CD4-positive, alpha-beta T cell treated with Interleukin-21 for 1 hour (primary cell): Measurements from ENCODE around the gene CD22.
"Not testable (repeated sequence)": the region's sequence is repeated elsewhere in the genome, so short reads cannot be mapped to it uniquely, and the experiment has no call there.

ENCODE experiments used
- DNase-seq: peaks from one replicate; pipeline ENCODE4 v3.0.0-alpha.2; 2020

Gene CD22

DNA sequence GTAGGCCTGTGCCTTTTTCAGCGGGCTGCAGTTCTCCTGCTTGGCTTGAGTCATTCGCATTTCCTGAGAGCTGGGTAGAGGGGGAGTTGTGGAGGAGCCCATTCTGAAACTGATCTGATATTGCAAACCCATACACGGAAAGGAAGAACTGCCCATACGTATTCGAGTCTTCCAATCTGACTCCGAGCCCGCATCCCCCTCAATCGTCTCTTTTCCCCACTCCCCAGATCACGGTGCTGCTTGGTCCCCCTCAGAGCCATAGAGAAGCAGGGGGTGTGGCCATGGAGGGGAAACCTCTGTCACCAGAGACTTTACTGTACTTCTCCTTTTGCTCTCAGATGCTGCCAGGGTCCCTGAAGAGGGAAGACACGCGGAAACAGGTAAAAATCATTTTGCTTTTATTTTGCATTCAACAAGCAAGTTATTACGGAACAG is at the start of gene CD22:
CD22 (plus strand) TSS at position 337 of the 435 bp plus-strand sequence. CDS start 2,854 bp downstream, outside the sequence.
- no peak for DNase-seq

DNA sequence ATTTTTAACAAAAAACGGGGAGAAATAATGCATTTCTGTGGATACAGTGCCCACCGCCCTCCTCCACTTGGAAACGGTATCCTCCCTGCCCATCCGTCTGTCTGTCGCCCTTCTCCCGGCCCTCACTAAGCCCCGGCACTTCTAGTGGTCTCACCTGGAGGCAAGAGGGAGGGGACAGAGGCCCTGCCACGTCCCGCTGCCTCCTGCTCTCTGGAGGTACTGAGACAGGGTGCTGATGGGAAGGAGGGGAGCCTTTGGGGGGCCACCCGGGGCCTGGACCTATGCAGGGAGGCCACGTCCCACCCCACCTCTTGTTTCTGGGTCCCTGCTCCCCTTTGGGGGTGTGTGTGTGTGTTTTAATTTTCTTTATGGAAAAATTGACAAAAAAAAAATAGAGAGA is 49.6 kb upstream of the CD22 start:
- no peak for DNase-seq

DNA sequence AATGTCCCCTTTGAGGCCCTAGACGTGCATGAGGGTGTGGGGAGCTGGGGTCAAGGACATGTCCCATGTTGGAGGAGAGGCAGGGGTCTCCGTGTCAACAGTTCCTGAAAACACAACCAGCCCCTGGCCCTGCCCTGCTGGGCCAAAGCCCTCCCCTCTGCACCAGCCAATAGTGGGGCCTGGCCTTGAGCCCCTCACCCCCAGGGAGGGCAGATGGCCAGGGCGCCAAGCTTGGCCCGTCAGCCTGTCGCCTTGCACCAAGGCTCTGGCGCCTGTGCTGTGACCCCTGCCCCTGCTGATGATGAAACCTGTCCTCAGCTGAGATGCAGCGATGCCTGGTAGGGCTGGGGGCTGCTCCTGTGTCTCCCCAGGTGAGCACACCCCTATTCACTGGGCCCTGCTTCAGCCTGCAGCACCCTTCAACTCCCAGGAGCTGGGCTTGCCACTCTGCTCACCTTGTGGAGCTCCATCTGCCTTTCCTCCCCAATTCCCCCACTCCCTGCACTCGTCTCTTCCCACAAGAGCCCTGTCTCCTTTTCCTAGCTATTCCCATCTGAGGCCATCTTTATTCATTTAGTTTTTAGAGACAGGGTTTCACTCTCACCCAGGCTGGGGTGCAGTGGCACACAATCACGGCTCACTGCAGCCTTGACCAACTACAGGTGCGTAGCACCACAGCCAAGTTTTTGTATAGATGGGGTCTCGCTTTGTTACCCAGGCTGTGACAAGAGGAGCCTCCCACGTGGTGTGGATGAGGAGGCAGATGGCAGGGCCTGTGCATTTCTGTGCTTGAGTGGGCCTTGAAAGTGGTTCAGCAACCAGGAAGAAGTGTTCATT is 48.8 kb upstream of the CD22 start:
- no peak for DNase-seq

DNA sequence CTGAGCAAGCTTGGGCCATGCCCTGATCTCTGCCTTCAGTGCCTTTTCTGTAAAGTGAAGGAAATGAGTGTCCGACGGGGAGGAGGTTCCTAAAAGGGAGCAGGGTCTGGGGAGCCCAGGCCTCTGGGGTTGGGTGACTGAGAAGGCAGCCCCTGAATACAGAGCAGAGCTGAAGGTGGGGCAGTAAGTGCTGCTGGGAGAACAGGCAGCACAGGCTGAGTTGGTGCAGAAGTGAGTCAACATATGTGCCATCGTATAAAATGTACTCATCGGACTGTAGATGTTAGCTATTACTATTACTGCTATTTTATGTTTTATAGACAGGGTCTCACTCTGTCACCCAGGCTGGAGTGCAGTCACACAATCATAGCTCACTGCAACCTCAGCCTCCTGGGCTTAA is 47.7 kb upstream of the CD22 start:
- no peak for DNase-seq

DNA sequence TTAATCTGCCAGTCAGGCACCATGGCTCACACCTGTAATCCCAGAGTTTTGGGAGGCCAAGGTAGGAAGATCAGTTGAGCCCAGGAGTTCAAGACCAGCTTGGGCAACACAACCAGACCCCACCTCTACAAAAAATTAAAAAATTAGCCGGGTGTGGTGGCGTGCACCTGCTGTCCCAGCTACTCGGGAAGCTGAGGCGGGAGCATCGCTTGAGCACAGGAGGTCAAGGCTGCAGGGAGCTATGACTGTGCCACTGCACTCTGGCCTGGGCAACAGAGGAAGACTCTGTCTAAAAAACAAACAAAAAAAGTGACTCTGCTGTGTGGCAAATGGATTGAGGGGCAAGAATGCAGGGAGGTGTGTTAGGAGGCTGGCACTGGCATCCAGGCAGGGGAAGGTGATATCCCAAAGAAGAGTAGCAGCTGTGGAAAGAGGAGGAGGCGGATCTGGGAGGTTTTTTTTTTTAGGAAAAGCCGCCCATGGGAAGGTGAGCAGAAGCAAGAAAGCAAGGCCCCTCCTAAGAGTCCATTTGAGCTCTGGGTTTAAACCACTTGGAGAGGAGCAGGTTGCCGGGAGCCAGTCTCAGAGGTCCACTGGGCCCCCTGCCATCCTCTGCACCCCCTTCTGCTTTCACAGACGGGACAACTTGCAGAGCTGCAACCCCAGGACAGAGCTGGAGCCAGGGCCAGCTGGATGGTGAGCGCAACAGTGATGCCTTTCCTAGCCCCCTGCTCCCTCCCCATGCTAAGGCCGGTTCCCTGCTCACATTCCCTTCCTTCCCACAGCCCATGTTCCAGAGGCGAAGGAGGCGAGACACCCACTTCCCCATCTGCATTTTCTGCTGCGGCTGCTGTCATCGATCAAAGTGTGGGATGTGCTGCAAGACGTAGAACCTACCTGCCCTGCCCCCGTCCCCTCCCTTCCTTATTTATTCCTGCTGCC is 44.6 kb upstream of the CD22 start:
- DNase-seq, result no peak

DNA sequence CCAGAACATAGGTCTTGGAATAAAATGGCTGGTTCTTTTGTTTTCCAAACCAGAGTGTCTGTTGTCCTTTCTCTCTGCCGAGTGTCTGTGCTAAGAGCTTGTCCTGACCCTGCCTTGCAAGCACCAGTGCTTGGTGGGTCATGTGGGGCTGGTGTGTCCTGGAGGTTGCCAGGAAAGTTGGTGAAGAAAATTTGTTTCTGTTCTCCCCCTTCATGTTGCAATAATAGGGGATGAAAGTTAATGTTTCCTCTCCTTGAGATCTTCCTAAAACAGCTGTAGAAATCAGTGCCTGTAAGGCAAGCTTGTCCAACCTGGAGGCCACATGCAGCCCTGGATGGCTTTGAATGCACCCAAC is 43.9 kb upstream of the CD22 start:
- DNase-seq, result no peak

DNA sequence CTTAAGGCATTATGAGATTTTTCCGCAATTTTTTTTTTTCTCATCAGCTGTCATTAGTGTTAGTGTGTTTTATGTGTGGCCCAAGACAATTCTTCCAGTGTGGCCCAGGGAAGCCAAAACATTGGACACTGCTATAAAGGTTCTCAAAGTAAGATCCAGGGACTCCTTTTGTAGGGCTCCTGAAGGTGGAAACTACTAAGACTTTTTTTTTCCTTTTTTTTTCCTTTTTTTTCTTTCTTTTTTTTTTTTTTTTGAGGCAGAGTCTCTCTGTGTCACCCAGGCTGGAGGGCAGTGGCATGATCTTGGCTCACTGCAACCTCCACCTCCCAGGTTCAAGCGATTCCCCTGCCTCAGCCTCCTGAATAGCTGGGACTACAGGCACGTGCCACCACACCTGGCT is 43.5 kb upstream of the CD22 start:
- DNase-seq, result not testable (repeated sequence)

DNA sequence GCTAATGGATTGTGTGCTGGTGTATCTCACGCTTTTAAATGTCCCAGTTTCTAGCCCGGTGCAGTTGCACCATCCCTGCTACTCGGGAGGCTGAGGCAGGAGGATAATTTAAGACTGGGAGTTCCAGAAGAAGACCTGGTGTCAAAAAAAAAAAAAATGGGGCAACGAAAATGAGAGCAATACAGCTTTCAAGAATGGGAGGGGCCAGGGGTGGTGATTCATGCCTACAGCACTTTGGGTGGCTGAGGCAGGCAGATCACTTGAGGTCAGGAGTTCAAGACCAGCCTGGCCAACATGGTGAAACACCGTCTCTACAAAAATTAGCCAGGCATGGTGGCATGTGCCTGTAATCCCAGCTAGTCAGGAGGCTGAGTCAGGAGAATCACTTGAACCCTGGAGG is 42.9 kb upstream of the CD22 start:
- not testable (repeated sequence) for DNase-seq

DNA sequence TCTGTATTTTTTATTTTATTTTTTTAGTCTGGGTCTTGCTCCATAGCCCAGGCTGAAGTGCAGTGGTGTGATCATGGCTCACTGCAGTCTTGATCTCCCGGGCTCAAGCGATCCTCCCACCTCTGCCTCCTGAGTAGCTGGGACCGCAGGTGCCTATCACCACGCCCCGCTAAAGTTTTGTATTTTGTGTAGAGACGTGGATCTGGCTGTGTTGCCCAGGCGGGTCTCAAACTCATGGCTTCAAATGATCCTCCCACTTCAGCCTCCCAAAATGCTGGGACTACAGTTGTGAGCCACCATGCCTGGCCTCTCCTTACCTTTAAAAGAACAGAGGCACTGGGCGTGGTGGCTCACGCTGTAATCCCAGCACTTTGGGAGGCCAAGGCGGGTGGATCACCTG is 41.3 kb upstream of the CD22 start:
- DNase-seq, result no peak

DNA sequence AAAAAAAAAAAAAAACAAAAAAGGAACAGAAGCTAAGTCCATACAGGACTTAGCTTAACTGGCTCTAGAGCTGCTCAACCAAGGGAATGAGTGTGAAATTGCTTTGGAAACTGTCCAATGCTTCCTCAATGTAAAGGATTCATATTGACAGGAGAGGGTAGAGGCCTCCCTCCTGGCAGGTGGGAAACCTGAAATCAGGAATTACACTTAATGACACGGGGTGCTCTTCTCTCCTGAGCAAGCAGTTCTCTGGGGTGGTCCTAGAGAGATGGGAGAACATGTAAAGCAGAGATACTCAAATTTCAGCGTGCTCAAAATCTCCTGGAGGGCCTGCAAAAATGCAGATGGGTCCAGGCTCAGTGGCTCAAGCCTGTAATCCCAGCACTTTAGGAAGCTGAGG is 40.7 kb upstream of the CD22 start:
- no peak for DNase-seq

DNA sequence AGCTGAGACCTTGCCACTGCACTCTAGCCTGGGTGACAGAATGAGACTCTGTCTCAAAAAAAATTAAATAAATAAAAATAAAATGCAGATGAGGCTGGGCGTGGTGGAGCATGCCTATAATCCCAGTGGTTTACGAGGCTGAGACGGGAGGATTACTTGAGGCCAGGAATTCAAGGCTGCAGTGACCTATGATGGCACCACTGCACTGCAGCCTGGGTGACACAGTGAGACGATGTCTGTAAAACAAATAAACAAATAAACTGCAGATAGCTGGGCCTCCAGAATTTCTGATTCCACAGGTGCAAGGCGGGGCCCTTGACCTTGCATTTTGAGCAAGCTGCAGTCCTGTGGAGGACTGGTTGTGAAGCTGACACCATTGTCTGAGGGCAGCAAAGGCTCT is 40.1 kb upstream of the CD22 start:
- no peak for DNase-seq

DNA sequence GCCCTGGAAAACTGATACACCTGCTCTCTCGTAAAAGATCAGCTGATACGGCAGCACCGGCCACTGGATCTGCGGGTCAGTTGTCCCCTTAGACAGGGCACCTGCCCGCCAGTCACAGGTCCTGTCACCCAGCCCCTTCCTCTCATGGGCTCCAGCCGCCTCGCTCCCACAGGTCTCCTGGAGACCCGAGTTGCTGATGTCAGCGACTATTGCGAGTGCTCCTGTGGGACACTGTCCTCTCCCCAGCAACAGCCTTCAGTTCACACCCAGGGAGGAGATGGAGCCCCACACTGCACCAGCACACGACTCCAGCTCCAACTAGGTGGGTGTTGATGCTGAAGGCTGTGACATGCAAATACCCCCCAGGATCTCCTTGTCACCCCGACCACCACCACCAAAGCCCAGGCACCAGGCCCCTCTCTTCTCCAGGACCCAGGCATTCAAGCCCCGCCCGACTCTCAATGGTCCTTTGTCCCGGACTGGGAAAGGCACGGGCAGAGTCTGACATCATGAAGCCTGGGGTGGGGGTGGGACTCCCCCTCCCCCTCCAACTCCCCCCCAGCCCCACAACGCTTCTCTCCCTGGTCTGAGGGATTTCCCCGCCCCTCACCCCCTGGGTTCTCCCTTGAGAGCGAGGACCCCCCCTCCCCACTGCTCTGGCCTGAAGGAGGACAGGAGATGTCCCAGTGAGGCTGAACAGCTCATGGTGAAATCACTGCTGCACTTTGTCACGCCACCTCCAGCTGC is 38.4 kb upstream of the CD22 start:
- DNase-seq, result no peak

DNA sequence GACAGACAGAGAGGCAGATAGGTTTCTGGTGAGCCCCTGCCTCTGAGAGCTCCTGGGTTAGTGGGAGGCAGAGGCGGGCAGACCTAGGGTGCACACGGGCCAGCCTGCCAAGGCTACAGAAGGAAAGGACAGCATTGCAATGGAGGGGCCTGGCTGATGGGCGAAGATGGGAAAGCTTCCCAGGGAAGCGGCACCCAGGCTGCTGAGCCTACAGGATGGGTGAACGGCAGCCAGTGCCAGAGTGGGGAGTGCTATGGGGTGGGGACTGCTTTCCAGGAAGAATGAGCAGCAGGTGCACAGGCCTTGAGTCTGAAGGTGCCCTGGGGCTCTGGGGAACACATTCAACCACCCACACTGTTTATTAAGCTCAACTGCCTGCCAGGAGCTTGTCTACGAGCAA is 37.7 kb upstream of the CD22 start:
- no peak for DNase-seq

DNA sequence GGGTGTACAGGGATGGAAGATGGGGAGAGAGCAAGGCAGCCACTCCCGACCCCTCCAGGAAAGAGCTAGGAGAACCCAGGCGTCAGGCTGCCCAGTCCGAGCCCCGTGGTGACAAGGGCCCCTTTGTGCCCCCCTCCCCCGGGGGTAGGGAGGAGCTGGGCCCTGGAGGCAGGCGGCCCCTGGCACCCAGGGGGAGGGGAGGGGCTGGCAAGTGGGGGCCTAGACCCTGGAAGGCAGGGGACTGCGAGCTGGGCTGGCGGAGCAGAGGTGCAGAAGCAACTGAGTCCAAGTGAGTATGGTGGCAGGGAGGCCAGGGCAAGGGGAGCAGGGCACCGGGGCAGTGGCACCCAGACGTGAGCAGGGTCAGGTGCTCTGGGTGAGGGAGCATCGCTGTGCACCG is 37.1 kb upstream of the CD22 start, which contains the start of gene MAG:
MAG (plus strand) TSS at position 246 of the 400 bp plus-strand sequence. CDS start 3,248 bp downstream, outside the sequence.
- no peak for DNase-seq

DNA sequence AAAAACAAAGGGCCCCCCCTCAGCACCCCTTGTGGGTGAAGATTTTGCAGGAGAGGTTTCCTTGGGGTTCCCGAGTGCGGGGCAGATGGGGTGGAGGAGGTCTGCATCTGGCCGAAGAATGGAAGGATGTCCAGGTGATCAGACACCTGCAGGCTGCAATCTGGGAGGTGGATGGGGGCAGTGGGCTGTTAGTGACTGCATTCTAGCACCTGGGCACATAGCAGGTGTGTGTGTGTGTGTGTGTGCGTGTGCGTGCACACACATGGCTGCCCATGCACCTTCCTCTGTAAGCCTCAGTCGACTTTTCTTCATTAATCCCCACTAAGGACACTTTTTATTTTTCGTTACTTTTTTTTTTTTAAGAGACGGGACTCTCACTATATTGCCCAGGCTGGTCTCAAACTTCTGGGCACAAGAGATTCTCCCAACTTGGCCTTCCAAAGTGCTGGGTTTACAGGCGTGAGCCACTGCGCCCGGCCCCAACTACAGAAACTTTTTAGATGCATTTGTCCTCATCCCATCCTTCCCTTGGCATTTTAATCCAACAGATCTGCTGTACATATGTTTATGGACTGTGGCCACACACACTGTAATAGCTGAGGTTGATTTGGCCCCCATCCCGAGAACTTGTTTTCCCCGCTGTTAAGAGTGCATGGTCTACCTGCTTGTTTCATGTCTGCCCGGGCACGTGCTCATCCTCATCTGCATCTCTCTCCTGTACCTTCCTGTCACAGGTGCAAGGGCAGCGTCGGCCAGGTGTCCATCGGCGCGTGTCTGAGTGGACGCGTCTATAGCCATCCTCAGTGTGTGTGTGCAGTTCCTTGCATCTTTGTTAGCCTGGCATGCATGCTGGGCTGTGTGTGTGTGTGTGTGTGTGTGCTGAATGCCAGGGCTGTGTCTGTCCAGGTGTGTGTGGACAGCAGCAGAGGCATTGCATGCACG is 36.3 kb upstream of the CD22 start:
- DNase-seq, result no peak

DNA sequence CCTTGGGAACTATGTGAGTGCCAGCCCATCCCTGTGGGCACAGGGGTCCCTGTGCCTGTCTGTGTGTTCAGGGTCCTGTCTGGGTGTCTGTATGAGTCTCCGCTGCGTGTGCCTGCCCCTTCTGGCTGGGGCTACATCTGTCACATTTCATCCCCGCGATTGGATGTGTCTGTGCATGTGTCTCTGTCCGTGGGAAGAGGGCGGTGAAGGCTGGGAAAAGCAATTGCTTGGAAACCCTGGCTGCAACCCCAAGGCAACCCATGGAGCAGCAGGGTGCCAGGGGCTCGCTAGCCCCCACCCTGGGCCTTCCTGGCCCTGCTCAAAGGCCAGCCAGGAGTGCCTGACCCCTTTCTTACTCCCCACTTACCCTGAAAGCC is 35.6 kb upstream of the CD22 start:
- DNase-seq, result no peak

DNA sequence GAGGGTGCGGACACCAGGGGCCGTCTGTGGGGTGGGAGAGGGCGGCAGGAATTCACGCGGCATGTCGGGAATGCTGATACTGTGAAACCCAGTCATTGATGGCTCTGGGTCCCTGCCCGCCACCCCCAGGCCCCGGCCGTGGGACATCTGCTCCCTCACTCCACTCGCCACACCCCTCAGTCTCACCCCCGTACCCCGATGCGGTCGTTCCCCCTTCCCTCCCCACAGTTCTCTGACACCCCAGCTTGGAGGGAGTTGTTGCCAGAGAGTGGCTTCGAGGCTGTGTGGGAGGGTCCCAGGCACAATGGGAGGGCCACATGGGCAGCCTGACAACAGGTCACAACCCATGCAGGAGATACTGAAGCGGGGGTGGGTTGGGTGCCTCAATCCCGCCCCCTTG is 35.2 kb upstream of the CD22 start:
- DNase-seq, result no peak

DNA sequence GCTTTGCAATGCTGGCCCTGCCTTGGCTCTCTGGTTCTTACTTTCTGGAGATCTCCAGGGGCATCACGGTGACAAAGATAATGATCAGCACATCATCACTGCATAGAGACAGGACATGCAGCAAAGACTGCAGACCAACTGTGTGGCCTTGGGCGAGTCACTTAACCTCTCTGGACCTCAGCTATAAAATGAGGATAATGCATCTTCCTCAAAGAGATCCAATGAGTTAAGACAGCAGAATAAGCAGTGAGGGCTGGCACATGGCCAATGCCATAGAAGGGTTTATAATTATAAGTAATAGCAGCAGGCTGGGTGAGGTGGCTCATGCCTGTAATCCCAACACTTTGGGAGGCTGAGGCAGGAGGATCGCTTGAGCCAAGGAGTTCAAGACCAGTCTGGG is 34.7 kb upstream of the CD22 start:
- DNase-seq, result no peak

DNA sequence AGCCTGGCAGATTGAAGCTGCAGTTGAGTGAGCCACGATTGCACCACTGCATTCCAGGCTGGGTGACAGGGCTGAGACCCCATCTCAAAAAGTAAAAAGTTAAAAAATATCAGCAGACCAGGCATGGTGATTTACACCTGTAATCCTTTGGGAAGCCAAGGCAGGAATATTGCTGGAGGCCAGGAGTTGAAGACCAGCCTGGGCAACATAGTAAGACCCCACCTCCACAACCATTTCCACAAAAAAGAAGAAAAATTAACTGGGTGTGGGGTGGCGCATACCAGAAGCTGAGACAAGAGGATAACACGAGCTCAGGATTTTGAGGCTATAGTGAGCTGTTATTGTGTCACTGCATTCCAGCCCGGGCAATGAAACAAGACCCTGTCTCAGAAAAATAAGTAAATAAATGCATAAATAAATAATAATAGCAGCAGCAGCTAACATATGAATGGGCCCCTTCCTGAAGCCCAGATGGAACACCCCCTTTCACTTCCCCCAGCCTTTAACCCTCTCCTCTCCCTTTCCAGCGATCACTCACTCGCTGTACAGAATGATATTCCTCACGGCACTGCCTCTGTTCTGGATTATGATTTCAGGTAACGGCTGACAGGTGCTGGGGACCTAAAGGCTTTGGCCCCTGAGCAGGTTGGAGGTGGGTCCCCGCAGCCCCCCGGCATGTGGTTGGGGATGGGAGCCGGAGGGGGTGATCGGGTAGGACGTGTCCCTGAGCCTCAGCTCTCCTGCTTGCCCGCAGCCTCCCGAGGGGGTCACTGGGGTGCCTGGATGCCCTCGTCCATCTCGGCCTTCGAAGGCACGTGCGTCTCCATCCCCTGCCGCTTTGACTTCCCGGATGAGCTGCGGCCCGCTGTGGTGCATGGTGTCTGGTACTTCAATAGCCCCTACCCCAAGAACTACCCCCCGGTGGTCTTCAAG is 33.9 kb upstream of the CD22 start:
- no peak for DNase-seq

DNA sequence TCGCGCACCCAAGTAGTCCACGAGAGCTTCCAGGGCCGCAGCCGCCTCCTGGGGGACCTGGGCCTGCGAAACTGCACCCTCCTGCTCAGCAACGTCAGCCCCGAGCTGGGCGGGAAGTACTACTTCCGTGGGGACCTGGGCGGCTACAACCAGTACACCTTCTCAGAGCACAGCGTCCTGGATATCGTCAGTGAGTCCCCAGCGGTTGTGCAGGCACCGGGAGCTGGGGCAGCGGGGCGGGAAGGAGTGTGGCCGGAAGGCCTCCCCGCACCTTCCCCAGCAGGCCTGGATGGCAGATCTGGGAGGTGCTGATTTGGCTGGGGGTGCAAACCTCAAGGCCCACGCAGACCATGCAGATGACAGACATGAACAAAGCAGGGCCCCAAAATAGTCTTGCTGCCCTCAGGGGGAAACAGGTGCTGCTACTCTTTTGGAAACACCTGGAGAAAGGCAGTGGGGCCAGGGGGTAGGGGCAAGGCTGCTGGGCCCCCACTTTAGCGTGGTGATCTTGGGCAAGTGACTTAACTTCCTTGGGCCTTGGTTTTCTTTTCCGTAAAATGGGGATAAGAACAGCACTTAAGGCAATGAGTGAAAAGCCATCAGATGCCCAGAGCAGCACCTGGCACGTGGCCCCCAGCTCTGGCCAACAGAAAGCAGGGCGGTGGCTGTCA is 33.1 kb upstream of the CD22 start:
- peak; percentile 20 for DNase-seq
